HEK293 (cell line): ENCODE data around the gene MEIG1.

Experiments used
- IKZF3 ChIP-seq: fragments of 450-650 bp; IDR thresholded peaks from 2 replicates; pipeline ENCODE4 v1.5.0; 2018; ENCODE audit warnings: missing biosample characterization, mild to moderate bottlenecking, missing genetic modification characterization, moderate library complexity
- SCRT1 ChIP-seq: fragments of 450-650 bp; formaldehyde crosslinking; IDR thresholded peaks from 2 replicates; pipeline ENCODE4 v1.5.1; 2016; ENCODE audit warnings: missing biosample characterization, missing genetic modification characterization, borderline replicate concordance
- TCF7L2 ChIP-seq: IDR thresholded peaks from 2 replicates; pipeline ENCODE4 v1.6.1; 2011; ENCODE audit warnings: low read depth, mild to moderate bottlenecking, inconsistent platforms, low read length, moderate library complexity, borderline replicate concordance
- TRIM28 ChIP-seq: IDR thresholded peaks from 2 replicates; pipeline ENCODE4 v1.6.1; 2011; ENCODE audit warnings: low read length, control low read depth, borderline replicate concordance
- ZBTB1 ChIP-seq: fragments of 450-650 bp; formaldehyde crosslinking; IDR thresholded peaks from 2 replicates; pipeline ENCODE4 v1.5.1; 2016; ENCODE audit warnings: missing biosample characterization, missing genetic modification characterization
- ZFHX2 ChIP-seq: fragments of 450-650 bp; formaldehyde crosslinking; conservative IDR thresholded peaks from 2 replicates; pipeline ENCODE4 v1.5.1; 2016; ENCODE audit warnings: missing biosample characterization, missing genetic modification characterization
- ZNF175 ChIP-seq: fragments of 450-650 bp; formaldehyde crosslinking; IDR thresholded peaks from 2 replicates; pipeline ENCODE4 v1.5.1; 2016; ENCODE audit warnings: missing biosample characterization, missing genetic modification characterization
- ZNF221 ChIP-seq: fragments of 450-650 bp; formaldehyde crosslinking; IDR thresholded peaks from 2 replicates; pipeline ENCODE4 v1.5.1; 2017; ENCODE audit warnings: missing biosample characterization, missing genetic modification characterization, borderline replicate concordance
- ZNF341 ChIP-seq: fragments of 450-650 bp; formaldehyde crosslinking; IDR thresholded peaks from 2 replicates; pipeline ENCODE4; 2016; ENCODE audit warnings: low read depth, missing biosample characterization, missing genetic modification characterization
- ZNF354C ChIP-seq: fragments of 450-650 bp; formaldehyde crosslinking; IDR thresholded peaks from 2 replicates; pipeline ENCODE4 v1.5.1; 2016; ENCODE audit warnings: missing biosample characterization, missing genetic modification characterization, low read depth, borderline replicate concordance
- ZNF514 ChIP-seq: fragments of 450-650 bp; formaldehyde crosslinking; IDR thresholded peaks from 2 replicates; pipeline ENCODE4 v1.5.1; 2016; ENCODE audit warnings: missing biosample characterization, missing genetic modification characterization
- ZNF629 ChIP-seq: fragments of 450-650 bp; formaldehyde crosslinking; IDR thresholded peaks from 2 replicates; pipeline ENCODE4 v1.5.1; 2017; ENCODE audit warnings: missing biosample characterization, missing genetic modification characterization
- ZNF701 ChIP-seq: fragments of 450-650 bp; formaldehyde crosslinking; IDR thresholded peaks from 2 replicates; pipeline ENCODE4 v1.5.1; 2016; ENCODE audit warnings: missing biosample characterization, missing genetic modification characterization
- ZNF747 ChIP-seq: fragments of 450-650 bp; formaldehyde crosslinking; IDR thresholded peaks from 2 replicates; pipeline ENCODE4 v1.5.1; 2016; ENCODE audit warnings: missing biosample characterization, missing genetic modification characterization
- ZNF830 ChIP-seq: fragments of 450-650 bp; IDR thresholded peaks from 2 replicates; pipeline ENCODE4 v1.5.0; 2018; ENCODE audit warnings: missing biosample characterization, missing genetic modification characterization, low read depth, mild to moderate bottlenecking, moderate library complexity
- ZNF843 ChIP-seq: fragments of 450-650 bp; formaldehyde crosslinking; IDR thresholded peaks from 2 replicates; pipeline ENCODE4 v1.5.1; 2016; ENCODE audit warnings: missing biosample characterization, missing genetic modification characterization
- ZSCAN23 ChIP-seq: fragments of 450-650 bp; formaldehyde crosslinking; IDR thresholded peaks from 2 replicates; pipeline ENCODE4 v1.5.1; 2016; ENCODE audit warnings: missing biosample characterization, missing genetic modification characterization
- TF ChIP-seq, protein P1 (sequence below): fragments of 450-650 bp; formaldehyde crosslinking; IDR thresholded peaks from 2 replicates; pipeline ENCODE4; 2016; ENCODE audit warnings: missing biosample characterization, missing genetic modification characterization
- TF ChIP-seq, protein P2 (sequence below): fragments of 450-650 bp; formaldehyde crosslinking; IDR thresholded peaks from 2 replicates; pipeline ENCODE4 v1.5.1; 2016; ENCODE audit warnings: missing biosample characterization, missing genetic modification characterization
- TF ChIP-seq, protein P3 (sequence below): fragments of 450-650 bp; formaldehyde crosslinking; conservative IDR thresholded peaks from 2 replicates; pipeline ENCODE4 v1.5.1; 2016; ENCODE audit warnings: low read depth, missing biosample characterization, missing genetic modification characterization
- TF ChIP-seq, protein P4 (sequence below): fragments of 450-650 bp; formaldehyde crosslinking; IDR thresholded peaks from 2 replicates; pipeline ENCODE4 v1.5.1; 2016; ENCODE audit warnings: missing biosample characterization, missing genetic modification characterization

MEIG1 gene

DNA sequence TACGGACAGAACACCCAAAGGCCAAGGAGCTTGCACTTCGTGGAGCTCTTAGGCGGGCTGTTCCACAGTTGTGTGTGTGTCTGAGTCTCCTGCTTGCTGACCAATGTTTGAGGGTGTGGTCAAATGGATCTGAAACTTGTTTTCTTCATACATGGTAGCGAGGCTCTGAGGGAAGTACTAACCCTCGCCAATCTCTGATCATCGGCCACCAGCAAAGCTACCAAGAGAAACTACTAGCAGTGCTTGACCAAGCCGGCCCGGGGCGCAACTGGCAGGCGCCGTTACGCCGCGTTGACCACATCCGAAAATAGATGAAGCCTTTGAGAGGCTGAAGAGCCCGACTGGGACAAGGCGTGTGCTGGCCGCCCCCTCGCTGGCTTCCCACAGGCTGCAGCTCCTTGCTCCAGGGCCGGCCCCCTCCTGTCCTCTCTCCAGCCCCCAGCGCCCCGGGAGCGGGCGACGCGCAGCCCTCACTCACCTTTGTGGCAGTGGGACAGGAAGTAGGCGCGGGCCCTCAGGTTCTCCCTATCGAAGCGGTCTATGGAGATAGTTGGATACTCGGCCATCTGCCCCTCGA, 5.7 kb upstream of the MEIG1 start (continued):
- TF ChIP-seq ZNF747 (no peak), SCRT1 (tag by site-specific recombination) (no peak), ZFHX2 (peak; percentile 19), ZNF341 (tag by site-specific recombination) (peak; percentile 16; the same call in 1 of the 2 replicates), TCF7L2 (no peak), ZNF175 (no peak), ZBTB1 (tag by site-specific recombination) (no peak), ZNF629 (tag by site-specific recombination) (no peak), ZNF701 (tag by site-specific recombination) (no peak), ZNF221 (no peak), ZNF830 (tag by site-specific recombination) (no peak), ZNF354C (tag by site-specific recombination) (no peak), ZNF514 (tag by site-specific recombination) (no peak), ZSCAN23 (tag by site-specific recombination) (no peak), TRIM28 (no peak), IKZF3 (tag by site-specific recombination) (peak; percentile 6; the same call in 1 of the 2 replicates), ZNF843 (tag by site-specific recombination) (peak; percentile 10; the same call in 1 of the 2 replicates)
- TF ChIP-seq, protein P1, sequence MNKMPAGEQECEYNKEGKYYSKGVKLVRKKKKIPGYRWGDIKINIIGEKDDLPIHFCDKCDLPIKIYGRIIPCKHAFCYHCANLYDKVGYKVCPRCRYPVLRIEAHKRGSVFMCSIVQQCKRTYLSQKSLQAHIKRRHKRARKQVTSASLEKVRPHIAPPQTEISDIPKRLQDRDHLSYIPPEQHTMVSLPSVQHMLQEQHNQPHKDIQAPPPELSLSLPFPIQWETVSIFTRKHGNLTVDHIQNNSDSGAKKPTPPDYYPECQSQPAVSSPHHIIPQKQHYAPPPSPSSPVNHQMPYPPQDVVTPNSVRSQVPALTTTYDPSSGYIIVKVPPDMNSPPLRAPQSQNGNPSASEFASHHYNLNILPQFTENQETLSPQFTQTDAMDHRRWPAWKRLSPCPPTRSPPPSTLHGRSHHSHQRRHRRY (tag by site-specific recombination), result no peak
- TF ChIP-seq, protein P2, sequence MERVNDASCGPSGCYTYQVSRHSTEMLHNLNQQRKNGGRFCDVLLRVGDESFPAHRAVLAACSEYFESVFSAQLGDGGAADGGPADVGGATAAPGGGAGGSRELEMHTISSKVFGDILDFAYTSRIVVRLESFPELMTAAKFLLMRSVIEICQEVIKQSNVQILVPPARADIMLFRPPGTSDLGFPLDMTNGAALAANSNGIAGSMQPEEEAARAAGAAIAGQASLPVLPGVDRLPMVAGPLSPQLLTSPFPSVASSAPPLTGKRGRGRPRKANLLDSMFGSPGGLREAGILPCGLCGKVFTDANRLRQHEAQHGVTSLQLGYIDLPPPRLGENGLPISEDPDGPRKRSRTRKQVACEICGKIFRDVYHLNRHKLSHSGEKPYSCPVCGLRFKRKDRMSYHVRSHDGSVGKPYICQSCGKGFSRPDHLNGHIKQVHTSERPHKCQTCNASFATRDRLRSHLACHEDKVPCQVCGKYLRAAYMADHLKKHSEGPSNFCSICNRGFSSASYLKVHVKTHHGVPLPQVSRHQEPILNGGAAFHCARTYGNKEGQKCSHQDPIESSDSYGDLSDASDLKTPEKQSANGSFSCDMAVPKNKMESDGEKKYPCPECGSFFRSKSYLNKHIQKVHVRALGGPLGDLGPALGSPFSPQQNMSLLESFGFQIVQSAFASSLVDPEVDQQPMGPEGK (tag by site-specific recombination), result no peak; the same call in none of the 2 replicates
- TF ChIP-seq, protein P3, sequence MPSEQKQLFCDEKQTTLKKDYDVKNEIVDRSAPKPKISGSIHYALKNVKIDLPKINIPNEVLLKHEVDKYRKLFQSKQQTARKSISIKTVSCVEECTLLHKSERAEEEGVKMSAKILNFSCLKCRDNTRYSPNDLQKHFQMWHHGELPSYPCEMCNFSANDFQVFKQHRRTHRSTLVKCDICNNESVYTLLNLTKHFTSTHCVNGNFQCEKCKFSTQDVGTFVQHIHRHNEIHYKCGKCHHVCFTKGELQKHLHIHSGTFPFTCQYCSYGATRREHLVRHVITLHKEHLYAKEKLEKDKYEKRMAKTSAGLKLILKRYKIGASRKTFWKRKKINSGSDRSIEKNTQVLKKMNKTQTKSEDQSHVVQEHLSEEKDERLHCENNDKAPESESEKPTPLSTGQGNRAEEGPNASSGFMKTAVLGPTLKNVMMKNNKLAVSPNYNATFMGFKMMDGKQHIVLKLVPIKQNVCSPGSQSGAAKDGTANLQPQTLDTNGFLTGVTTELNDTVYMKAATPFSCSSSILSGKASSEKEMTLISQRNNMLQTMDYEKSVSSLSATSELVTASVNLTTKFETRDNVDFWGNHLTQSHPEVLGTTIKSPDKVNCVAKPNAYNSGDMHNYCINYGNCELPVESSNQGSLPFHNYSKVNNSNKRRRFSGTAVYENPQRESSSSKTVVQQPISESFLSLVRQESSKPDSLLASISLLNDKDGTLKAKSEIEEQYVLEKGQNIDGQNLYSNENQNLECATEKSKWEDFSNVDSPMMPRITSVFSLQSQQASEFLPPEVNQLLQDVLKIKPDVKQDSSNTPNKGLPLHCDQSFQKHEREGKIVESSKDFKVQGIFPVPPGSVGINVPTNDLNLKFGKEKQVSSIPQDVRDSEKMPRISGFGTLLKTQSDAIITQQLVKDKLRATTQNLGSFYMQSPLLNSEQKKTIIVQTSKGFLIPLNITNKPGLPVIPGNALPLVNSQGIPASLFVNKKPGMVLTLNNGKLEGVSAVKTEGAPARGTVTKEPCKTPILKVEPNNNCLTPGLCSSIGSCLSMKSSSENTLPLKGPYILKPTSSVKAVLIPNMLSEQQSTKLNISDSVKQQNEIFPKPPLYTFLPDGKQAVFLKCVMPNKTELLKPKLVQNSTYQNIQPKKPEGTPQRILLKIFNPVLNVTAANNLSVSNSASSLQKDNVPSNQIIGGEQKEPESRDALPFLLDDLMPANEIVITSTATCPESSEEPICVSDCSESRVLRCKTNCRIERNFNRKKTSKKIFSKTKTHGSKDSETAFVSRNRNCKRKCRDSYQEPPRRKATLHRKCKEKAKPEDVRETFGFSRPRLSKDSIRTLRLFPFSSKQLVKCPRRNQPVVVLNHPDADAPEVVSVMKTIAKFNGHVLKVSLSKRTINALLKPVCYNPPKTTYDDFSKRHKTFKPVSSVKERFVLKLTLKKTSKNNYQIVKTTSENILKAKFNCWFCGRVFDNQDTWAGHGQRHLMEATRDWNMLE (tag by site-specific recombination), result no peak
- TF ChIP-seq, protein P4, sequence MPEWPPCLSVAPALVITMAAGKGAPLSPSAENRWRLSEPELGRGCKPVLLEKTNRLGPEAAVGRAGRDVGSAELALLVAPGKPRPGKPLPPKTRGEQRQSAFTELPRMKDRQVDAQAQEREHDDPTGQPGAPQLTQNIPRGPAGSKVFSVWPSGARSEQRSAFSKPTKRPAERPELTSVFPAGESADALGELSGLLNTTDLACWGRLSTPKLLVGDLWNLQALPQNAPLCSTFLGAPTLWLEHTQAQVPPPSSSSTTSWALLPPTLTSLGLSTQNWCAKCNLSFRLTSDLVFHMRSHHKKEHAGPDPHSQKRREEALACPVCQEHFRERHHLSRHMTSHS (tag by site-specific recombination), result no peak
